Stimulated activated effector memory CD8-positive, alpha-beta T cell treated with anti-CD3 and anti-CD28 coated beads, Interleukin-12 subunit alpha, Interleukin-12 subunit beta, amount 100 ng/mL, for 72 hours (primary cell): ENCODE results near the gene GABRA5.

Experiments
- ATAC-seq: fragments of 150-1000 bp; cut with Tn5 transposase; 2 replicates; pipeline ENCODE4 v1.10.0; 2021
- DNase-seq, 2 donors: peaks; one replicate each; pipeline ENCODE4 v3.0.0; 2021 to 2022; ENCODE audit warnings: low spot score in 2 of 2
- H3K27ac Mint-ChIP-seq: one replicate; pipeline ENCODE4 v1.8.0; 2022; ENCODE audit warnings: mild to moderate bottlenecking, mixed read lengths
- H3K36me3 Mint-ChIP-seq: one replicate; pipeline ENCODE4 v1.8.0; 2022; ENCODE audit warnings: mild to moderate bottlenecking, mixed read lengths
- H3K4me1 Mint-ChIP-seq: one replicate; pipeline ENCODE4 v1.8.0; 2022; ENCODE audit warnings: mixed read lengths
- H3K4me3 Mint-ChIP-seq: one replicate; pipeline ENCODE4 v1.8.0; 2022; ENCODE audit warnings: mild to moderate bottlenecking, mixed read lengths
- H3K9me3 Mint-ChIP-seq: one replicate; pipeline ENCODE4 v1.8.0; 2022; ENCODE audit warnings: mixed read lengths

GABRA5 gene

GRCh38 chr15:26869628-26870027 is 2.8 kb downstream of the GABRA5 start:
- ATAC-seq (no peak), DNase-seq (no peak)
- H3K4me1 Mint-ChIP-seq: no peaks in the 10 kb centered on the region
- no peaks in the 10 kb centered on the region for H3K36me3 Mint-ChIP-seq
- H3K9me3 Mint-ChIP-seq: no peaks in the 10 kb centered on the region
- no peak overlapping the region for H3K4me3 Mint-ChIP-seq
- no peak overlapping the region for H3K27ac Mint-ChIP-seq

- no peak overlapping the region for H3K4me3 Mint-ChIP-seq
- no peak for ATAC-seq
Observed at GRCh38 chr15:26870346-26870745, 3.5 kb downstream of the GABRA5 start.

GRCh38 chr15:26872206-26872605 is 5.3 kb downstream of the GABRA5 start:
- Mint-ChIP-seq H3K4me3 (no peak overlapping the region), H3K9me3 (no peaks in the 10 kb centered on the region), H3K36me3 (no peaks in the 10 kb centered on the region), H3K27ac (no peak overlapping the region), H3K4me1 (no peaks in the 10 kb centered on the region)
- DNase-seq (no peak), ATAC-seq (no peak)

More at GRCh38 chr15:26870346-26870745, 3.5 kb downstream of the GABRA5 start:
- no peak for DNase-seq
- no peak overlapping the region for H3K27ac Mint-ChIP-seq
- H3K36me3 Mint-ChIP-seq: no peaks in the 10 kb centered on the region
- H3K9me3 Mint-ChIP-seq: no peaks in the 10 kb centered on the region
- no peaks in the 10 kb centered on the region for H3K4me1 Mint-ChIP-seq

GRCh38 chr15:26873846-26874245 is 7.0 kb downstream of the GABRA5 start:
- Mint-ChIP-seq H3K4me3 (no peak overlapping the region), H3K27ac (no peak overlapping the region), H3K9me3 (no peaks in the 10 kb centered on the region), H3K4me1 (no peaks in the 10 kb centered on the region), H3K36me3 (no peaks in the 10 kb centered on the region)
- no peak for DNase-seq
- ATAC-seq: no peak

GRCh38 chr15:26874774-26875475 is 8.1 kb downstream of the GABRA5 start:
- H3K27ac Mint-ChIP-seq: no peak overlapping the region
- H3K9me3 Mint-ChIP-seq: no peaks in the 10 kb centered on the region
- H3K4me1 Mint-ChIP-seq: no peaks in the 10 kb centered on the region
- no peaks in the 10 kb centered on the region for H3K36me3 Mint-ChIP-seq
- DNase-seq (no peak), ATAC-seq (peak; percentile 11)
- H3K4me3 Mint-ChIP-seq: no peak overlapping the region

GRCh38 chr15:26875476-26875850 is 8.6 kb downstream of the GABRA5 start:
- H3K9me3 Mint-ChIP-seq: no peaks in the 10 kb centered on the region
- H3K36me3 Mint-ChIP-seq: no peaks in the 10 kb centered on the region
- ATAC-seq (no peak), DNase-seq (no peak)
- H3K4me3 Mint-ChIP-seq: no peak overlapping the region
- H3K4me1 Mint-ChIP-seq: no peaks in the 10 kb centered on the region
- no peak overlapping the region for H3K27ac Mint-ChIP-seq

- no peak for DNase-seq
- Mint-ChIP-seq H3K9me3 (no peaks in the 10 kb centered on the region), H3K27ac (no peak overlapping the region), H3K4me1 (no peaks in the 10 kb centered on the region), H3K4me3 (no peak overlapping the region), H3K36me3 (no peaks in the 10 kb centered on the region)
- no peak for ATAC-seq
Observed at GRCh38 chr15:26877831-26878230, 11.0 kb downstream of the GABRA5 start.

GRCh38 chr15:26879706-26880105 is 12.8 kb downstream of the GABRA5 start:
- ATAC-seq (no peak), DNase-seq (no peak)
- Mint-ChIP-seq H3K4me3 (no peak overlapping the region), H3K9me3 (no peaks in the 10 kb centered on the region), H3K36me3 (no peaks in the 10 kb centered on the region), H3K4me1 (no peaks in the 10 kb centered on the region), H3K27ac (no peak overlapping the region)

- Mint-ChIP-seq H3K4me1 (no peaks in the 10 kb centered on the region), H3K9me3 (no peaks in the 10 kb centered on the region), H3K4me3 (no peak overlapping the region), H3K36me3 (no peaks in the 10 kb centered on the region), H3K27ac (no peak overlapping the region)
- ATAC-seq (no peak), DNase-seq (no peak)
Observed at GRCh38 chr15:26882112-26882511, 15.2 kb downstream of the GABRA5 start.

GRCh38 chr15:26882616-26883365 is 15.9 kb downstream of the GABRA5 start:
- H3K4me3 Mint-ChIP-seq: no peak overlapping the region
- H3K4me1 Mint-ChIP-seq: no peaks in the 10 kb centered on the region
- DNase-seq: no peak
- H3K9me3 Mint-ChIP-seq: no peaks in the 10 kb centered on the region
- H3K27ac Mint-ChIP-seq: no peak overlapping the region
- H3K36me3 Mint-ChIP-seq: no peaks in the 10 kb centered on the region
- no peak for ATAC-seq

- Mint-ChIP-seq H3K27ac (no peak overlapping the region), H3K36me3 (no peaks in the 10 kb centered on the region), H3K4me1 (no peaks in the 10 kb centered on the region), H3K9me3 (no peaks in the 10 kb centered on the region), H3K4me3 (no peak overlapping the region)
- no peak for DNase-seq
- no peak for ATAC-seq
Observed at GRCh38 chr15:26883466-26883865, 16.6 kb downstream of the GABRA5 start.

GRCh38 chr15:26886566-26886965 is 19.7 kb downstream of the GABRA5 start:
- no peak overlapping the region for H3K27ac Mint-ChIP-seq
- H3K36me3 Mint-ChIP-seq: no peaks in the 10 kb centered on the region
- no peaks in the 10 kb centered on the region for H3K4me1 Mint-ChIP-seq

GRCh38 chr15:26887926-26888666 is 21.2 kb downstream of the GABRA5 start:
- H3K4me1 Mint-ChIP-seq: no peaks in the 10 kb centered on the region
- peaks cover 6% of the 10 kb centered on the region for H3K9me3 Mint-ChIP-seq
- H3K36me3 Mint-ChIP-seq: no peaks in the 10 kb centered on the region
- no peak overlapping the region for H3K27ac Mint-ChIP-seq
- H3K4me3 Mint-ChIP-seq: no peak overlapping the region
- DNase-seq (no peak), ATAC-seq (no peak)

More at GRCh38 chr15:26886566-26886965, 19.7 kb downstream of the GABRA5 start:
- Mint-ChIP-seq H3K4me3 (no peak overlapping the region), H3K9me3 (no peaks in the 10 kb centered on the region)
- ATAC-seq (no peak), DNase-seq (no peak)

- ATAC-seq (no peak), DNase-seq (no peak)
- no peak overlapping the region for H3K27ac Mint-ChIP-seq
- H3K36me3 Mint-ChIP-seq: no peaks in the 10 kb centered on the region
- H3K4me1 Mint-ChIP-seq: no peaks in the 10 kb centered on the region
- peaks cover 7% of the 10 kb centered on the region for H3K9me3 Mint-ChIP-seq
- H3K4me3 Mint-ChIP-seq: no peak overlapping the region
Observed at GRCh38 chr15:26888761-26889160, 21.9 kb downstream of the GABRA5 start.

- Mint-ChIP-seq H3K9me3 (peaks cover 7% of the 10 kb centered on the region), H3K4me3 (no peak overlapping the region), H3K4me1 (no peaks in the 10 kb centered on the region), H3K36me3 (no peaks in the 10 kb centered on the region), H3K27ac (no peak overlapping the region)
- DNase-seq: peak in 1 of 2 donors; percentile 64
- ATAC-seq: no peak
Observed at GRCh38 chr15:26889298-26889898, 22.5 kb downstream of the GABRA5 start.
